Cerebellar cortex (tissue), 1 donor: Measurements from ENCODE around the gene MRGPRD.

ENCODE experiments used
- DNase-seq: peaks from one replicate; pipeline ENCODE4 v3.0.0-alpha.2; 2015; ENCODE audit warnings: low spot score

MRGPRD gene

DNA sequence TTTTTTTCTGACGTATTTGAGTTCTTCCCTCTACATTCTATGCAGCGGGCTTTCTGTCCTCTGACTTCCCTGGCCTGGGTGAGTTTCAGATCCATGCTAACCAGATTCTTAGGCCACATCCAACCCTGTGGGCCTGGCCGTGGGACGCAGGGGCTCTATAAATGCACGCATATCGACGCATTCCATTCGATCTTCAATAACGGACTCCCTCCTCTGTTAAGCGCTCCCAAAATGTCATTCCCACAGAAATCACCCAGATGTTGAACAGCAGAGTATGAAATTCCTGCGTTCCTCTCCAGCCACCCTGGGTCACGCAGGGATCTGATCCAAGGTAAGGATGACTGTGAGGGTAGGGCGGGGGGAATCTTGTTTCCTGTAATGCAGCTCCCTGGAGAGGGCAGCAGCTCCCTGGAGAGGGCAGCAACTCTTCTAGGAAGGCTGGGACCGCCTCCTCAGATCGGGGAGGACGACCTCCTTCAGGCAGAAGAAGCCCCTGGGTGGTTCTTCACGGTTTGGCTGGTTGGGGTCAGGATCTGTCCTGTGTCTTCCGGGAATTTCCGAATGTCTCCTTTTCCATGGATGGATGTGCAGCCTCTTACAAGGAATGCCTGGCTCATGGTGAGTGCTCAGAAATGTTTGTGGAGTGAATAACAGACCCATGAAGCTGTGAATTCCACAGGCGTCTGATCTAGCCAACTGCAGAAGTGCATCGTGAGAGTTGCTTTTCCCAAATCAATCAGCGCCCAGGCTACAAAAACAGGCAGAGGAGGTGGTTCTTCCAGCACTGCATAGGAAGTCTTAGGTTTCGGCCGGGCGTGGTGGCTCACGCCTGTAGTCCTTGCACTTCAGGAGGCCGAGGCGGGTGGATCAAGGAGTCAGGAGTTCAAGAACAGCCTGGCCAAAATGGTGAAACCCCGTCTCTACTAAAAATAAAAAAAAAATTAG lies 12.2 kb downstream of the MRGPRD start:
- DNase-seq: no peak

DNA sequence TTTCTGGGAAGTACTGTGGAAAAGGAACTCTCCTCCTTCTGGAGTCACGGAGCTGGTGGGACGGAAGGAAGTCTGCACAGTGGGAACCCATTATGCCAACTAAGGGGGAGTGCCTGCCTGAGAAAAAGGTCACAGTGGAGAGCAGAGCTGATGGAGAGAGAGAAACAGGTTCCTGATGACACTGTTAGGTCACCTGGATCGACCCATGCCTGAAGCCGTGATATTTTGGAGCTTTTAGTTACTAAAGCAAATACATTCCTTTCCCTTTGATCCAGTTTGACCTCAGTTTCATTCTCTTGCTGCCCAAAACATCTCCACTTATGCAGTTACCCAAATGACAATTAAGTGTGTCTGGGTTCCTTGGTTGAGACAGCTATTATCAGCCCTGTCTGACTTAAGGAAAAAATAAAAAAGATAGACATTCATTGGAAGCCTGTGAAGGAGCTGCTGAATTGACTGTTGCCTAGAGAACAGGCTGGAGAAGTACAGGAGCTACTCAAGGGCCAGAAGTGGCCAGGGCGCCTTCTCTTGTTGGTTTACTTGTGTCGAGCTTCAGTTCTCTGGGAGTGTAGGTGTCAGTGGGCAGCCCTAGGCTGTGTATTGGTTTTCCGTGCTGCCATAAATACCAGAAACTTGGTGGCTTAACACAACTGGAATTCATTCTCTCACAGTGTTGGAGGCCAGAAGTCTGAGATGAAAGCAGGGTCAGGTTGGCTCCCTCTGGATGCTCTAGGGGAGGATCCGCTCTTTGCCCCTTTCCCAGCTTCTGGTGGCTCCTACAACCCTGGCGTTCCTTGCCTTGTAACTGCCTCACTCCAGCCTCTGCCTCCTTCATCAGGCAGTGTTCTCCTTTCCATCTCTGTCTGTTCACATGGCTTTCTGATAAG lies 13.6 kb downstream of the MRGPRD start:
- no peak for DNase-seq

DNA sequence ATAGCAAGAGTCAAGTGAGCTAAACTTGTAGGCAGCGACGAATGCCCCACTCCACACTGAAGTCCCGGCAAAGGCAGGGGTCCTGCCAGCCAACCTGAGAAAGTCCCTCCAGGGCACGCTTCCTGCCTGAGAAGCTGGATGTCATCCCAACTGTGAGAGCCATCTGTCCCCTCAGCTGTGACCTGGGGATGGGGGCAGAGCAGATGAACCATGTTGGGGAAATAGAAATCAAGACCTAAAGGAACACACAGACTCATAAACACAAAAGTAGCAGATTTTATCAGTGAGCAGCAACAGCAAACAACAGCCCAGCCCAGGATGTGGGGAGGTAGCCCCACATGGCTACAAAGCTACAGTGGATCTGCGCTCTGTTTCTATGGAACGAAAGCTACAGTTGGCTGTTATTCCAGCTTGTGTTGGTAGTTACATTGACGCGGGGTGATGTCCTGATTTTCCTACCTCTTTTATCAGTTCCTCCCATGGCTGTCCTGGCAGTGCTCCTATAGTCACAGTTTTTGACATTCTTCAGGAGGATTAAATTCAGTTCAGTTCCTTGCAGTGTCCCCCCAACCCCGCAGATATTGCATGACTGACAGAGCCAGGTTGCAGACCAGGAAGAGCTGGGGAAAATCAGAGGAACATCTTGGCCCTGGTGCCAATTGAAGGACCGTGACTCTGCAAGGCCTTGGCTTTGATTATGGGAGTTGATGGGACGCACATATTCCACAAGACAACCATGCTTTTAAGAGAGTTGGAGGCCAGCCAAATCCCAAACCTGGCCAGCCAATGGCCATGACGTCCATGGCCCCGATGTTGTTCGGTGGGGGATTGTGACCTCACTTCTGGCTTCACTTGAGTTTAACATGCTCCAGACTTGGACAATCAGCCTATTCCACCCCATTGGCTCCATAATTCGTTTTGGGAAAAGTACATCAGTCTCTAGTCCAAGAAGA lies 14.6 kb downstream of the MRGPRD start:
- DNase-seq: peak; percentile 82

DNA sequence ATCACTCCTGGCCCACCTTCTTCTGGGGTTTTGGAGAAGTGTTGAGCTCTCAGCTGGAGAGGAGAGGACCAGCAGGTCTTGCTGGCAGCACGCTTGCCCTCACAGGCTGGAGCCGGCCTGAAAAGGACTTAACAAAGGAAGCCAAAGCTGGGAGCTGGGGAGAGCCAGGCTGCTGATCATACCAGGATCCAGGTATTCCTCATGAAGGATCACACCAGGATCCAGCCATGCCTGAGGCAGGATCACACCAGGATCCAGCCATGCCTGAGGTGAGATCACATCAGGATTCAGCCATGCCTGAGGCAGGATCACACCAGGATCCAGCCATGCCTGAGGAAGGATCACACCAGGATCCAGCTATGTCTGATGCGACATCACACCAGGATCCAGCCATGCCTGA lies 17.0 kb downstream of the MRGPRD start:
- peak; percentile 50 for DNase-seq

DNA sequence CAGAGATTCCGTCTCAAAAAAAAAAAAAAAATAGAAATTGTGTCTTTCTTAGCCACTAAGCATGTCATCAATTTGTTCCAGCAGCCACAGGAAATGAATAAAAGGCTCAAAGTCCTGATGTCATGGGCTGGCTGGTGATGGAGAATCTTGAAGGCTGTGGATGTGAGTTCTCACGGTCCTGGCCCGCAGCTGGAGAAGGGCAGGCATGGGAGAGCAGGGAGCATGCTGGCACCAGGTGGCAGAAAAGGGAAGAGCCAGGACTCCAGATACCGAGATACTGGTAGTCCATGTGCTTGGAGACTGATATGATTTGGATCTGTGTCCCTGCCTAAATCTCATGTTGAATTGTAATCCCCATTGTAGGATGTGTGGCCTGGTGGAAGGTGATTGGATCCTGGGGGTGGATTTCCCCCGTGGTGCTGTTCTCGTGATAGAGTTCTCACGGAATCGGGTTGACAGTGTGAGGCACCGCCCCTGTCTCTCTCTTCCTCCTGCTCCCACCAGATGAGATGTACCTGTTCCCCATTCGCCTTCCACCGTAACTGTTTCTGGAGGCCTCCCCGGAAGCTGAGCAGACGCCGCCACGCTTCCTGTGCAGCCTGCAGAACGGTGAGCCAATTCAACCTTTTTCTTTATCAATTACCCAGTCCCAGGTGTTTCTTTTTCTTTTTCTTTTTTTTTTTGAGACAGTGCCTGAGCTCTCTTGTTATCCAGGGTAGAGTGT lies 18.1 kb downstream of the MRGPRD start:
- DNase-seq: peak; percentile 72

DNA sequence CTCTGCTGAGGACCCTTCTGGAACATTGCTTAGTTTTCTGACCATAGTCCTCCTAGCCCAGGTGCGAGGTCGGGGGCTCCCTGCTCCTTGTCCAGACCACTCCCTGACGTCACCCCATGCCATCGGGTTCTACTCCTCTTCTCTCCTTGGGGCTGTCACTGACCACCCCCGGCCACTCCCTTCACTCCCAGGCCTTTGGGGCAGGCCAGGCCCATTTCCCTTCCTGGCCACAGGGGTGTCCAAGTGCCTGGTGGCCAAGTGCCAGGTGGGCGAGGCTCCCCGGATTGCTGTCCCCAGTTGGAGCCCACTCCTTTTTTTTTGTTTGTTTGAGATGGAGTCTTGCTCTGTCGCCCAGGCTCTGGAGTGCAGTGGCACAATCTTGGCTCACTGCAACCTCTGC lies 19.5 kb downstream of the MRGPRD start:
- no peak for DNase-seq

DNA sequence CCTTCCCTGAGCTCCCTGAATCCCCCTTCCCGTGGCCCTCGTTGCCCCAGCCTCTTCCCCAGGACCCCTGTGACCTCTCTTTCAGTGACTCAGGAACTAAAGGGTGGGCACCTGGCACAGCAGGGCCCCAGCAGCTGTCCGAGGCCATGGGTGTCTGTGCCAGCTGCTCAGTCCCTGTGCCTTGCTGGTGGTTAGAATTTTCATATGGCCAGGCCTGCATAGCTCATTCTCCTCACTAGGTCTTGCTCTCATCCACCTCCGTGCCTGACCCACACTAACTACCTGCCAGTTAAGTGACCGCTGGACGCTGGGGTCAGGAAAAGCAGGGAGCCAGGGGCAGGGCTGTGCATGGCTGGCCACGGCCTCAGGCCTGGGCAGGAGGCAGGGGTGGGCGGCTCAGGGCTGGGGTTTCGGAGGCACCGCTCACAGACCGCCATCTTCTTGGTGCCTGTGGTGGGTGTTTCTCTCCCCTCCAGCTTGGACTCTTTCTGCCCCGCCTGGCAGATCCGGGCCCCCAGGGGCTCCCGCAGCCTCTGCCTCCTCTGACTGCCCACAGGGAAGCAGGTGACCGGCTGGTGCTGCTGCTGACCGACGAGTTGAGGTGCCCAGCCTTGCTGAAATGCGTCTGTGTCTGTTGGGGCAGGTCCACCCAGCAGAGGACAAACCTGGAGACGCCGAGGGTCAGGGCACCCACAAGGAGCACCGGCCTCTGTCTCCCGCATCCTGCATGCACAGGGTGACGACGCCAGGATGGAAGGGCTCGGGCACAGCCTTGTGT lies 20.3 kb downstream of the MRGPRD start:
- DNase-seq: peak; percentile 23

DNA sequence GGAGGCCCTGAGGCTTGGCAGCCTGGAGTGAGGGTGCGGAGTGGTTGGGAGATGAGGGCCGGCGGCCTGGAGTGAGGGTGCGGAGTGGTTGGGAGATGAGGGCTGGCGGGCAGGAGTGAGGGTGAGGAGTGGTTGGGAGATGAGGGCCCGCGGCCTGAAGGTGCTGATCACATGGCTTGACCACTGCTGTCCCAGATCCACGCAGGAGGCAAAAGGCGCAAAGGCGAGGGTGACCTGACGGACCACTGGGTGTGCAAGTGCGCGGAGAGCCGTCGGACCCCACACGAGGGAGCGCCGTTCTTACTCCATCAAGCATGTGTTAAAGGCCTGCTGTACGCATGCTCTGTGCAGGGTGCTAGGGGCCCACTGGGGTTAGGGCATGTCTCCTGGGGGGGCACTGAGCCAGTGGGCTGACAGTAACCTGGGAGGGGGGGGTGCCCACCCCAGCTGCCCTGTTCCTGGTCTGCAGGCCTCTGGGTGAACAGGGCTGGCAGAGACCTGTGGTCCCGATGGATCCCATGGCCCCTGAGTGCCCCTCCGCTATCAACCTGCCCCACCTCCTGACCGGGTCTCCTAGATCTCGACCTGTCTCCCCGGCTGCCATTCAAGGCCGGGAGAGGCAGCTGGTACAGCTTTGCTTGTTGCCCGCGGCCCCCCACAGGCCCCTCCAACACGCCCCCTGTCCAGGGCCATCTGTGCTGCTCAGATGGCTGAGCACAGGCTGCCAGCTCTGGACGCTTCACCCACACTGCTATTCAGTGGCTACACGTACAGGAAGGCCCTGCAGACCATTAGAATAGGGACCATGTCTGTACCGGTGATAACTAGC lies 21.1 kb downstream of the MRGPRD start:
- peak; percentile 92 for DNase-seq

DNA sequence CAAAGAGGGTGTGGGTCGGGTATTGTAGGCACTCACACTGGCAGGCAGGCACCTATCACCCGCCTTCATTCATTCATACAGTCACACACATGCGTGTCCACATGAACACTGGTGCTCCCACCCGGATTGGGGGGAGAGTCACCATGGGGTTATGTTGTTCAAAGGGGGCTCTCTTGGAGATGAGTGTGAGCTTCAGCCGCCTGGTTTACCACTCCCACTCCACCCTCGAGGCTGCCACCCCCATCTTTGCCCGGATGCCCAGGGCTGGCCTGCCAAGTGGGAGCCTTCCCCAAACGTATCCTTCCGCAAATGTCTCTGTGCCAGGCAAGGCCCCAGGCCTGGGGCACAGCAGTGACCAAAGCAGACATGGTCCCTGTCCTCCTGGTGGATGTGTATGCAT lies 22.6 kb downstream of the MRGPRD start:
- DNase-seq: no peak

DNA sequence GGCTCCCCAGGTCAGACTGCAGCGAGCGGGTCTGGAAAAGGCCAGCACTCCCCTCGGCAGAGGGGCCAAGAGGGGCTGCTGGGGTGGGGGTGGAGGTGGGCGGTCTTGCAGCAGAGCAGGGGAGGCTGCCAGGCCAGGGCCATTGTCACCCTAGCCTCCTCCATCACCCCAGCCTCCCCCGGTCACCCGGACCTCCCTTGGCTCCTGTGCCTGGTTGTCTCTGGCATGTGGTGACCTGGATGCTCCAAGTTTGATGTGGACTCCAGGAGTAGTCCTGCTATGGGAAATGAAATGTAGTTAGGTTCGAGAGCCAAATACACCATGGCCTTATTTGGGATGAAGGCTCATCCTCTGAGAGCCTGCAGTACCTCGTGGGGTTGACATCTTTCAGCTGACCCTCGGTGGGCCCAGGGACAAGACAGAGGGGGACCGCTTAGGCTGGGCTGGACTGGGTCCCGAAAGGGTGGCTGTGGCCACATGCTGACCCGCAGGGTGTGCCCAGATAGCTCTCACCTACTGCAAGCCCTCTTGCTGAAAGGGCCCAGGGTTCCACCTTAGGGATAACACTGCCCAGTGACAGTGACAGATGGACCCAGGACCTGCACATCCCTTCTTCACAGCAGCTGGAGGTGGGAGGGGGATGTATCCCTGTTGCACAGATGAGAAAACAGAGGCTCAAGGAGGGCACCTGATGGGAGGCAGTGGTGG lies 24.1 kb downstream of the MRGPRD start:
- no peak for DNase-seq

DNA sequence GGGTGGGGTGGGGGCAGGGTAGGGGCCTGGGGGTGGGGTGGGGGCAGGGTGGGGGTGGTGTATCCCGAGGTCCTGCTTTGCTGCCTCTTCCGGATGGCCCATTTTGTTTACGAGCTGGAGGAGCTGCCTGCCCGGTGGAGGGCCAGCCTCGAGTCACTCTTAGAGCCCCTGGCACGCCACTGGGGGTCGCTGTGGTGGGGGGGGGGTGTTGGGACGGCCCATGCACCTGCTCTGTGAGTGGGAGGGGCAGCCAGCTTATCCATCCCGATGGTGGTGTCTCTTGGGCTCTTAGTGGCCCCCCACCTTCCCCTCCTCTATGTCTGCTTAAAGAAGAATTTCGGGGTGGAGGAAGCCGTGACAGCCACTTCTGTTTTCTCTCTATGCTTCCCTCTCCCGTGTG lies 24.6 kb downstream of the MRGPRD start:
- DNase-seq: no peak

DNA sequence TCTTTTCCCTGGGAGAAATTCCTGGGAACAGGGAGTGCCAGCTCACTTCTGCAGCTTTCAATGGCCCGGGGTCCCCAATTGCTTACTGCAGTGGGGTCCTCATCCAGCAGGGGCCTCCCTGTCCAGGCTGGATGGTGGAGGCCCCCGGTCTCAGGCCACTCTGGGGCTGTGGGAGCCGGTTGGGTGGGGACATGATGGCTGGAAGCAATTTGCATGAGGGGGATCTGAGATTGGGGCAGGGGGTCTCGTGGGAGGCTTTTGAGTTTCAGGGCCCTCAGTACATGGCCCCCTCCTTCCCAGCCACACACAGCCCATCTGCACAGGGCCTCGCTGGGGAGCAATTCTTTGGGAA lies 25.2 kb downstream of the MRGPRD start:
- no peak for DNase-seq

DNA sequence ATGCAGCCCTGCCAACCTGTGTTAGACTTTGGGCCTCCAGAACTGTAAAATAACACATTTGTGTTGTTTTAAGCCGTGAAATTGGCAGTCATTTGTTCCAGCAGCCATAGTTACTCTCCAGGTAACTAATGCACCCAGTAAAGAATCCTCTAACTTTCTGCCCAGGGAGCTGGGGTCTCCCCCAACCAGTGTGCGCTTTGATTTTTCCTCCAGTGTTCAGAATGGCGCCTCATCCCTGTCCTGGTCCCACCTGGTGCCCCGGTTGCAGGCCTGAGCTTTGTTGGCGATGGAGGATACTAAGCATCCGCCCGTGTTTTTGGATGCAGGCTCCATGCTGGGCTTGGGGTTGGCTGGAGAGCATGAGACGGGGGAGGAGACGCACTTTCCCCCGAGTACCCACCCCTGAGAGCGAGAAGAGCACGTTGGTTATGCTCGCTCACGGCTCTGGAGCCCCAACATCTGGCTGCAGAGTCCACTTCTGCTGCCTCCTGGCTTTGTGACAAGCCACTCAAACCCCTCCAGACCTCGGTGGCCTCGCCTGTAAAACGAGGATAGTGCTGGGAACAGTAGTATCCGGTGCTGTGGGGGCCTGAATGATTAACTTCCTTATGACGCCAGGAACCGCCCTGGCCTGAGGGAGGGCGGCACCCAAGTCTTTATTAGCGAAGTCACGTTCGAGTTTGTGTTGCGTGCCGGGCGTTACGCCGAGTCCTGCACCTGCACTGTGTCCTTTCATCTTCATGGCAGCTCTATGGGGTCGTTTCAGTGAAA lies 25.8 kb downstream of the MRGPRD start:
- no peak for DNase-seq

DNA sequence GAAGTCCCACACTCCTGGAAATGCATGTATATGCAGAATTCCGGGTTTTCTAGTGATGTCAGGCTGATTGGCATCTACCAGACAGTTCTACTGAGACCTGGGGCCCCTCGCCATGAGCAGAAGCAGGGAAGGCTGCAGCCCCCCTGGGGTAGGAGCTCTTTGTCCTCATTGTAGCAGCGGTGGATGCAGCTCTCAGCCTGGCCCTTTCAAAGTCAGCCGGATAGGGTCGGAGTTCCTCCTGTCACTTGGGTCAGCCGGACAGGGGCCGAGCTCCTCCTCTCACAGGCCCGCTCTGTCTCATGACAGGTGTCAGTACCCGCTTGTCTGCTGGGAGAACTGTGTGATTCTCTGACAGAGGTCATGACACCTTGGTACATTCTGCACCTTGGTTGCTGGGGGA lies 30.0 kb downstream of the MRGPRD start:
- no peak for DNase-seq

DNA sequence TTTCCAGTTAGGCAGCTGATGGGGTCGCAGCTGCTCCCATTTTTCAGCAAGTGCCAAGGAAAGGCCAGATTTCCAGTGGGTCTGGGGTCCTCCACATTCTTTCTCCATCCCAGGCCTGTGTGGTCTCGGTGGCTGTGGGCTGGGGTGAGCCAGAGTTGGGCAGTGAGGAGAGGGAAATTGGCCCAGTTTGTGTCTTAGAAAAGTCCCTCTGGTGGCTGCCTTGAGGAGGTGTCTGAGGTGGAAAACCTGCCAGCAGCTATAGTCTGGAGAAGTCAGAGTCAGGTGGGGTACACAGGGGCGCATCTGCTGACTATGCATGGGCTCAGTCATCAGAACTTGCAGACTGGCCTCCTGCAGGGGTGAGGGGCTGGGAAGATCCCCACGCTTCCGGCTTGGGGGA lies 30.5 kb downstream of the MRGPRD start:
- DNase-seq: peak; percentile 44

DNA sequence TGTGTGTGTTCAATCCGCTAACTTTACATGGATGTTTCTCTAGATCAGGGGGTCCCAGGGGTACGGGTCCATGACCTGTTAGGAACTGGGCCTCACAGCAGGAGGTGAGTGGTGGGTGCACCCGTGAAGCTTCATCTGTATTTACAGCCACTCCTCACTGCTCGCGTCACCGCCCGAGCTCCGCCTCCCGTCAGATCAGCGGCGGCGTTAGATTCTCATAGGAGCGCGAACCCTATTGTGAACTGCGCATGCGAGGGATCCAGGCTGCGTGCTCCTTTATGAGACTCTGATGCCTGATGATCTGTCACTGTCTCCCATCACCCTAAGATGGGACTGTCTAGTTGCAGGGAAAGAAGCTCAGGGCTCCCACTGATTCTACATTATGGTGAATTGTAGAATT lies 31.9 kb downstream of the MRGPRD start:
- peak; percentile 75 for DNase-seq

DNA sequence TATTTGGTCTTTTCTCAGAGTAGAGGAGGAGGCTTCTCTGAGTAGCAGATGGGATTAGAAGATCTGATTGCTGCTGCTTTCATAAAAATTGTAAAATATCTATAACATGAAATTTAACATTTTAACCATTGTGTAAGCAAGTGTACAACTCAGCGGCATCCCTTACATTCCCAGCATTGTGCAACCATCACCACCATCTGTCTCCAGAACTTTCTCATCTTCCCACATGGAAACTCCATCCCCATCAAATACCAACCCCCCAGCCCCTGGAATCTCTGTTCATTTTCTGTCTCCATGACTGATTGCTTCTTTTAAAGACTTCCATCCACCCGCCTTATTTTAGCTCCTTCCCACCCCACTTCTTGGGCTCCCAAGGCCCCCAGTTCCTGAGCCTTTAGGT lies 32.3 kb downstream of the MRGPRD start:
- no peak for DNase-seq

DNA sequence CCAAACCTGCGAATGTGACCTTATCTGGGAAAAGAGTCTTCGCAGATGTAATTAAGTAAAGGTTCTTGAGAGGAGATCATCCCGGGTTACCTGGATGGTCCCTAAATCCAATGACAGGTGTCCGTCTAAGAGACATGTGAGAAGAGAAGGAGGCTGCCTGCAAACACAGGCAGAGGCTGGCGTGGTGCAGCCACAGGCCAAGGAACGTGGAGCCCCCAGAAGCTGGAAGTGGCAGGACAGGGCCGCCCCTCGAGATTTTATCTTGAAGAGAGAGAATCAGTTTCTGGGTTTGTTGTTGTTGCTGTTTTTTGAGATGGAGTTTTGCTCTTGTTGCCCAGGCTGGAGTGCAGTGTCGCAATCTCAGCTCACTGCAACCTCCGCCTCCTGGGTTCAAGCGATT lies 33.6 kb downstream of the MRGPRD start:
- DNase-seq: no peak
